ENCODE results near the gene MRPS33.

DNA sequence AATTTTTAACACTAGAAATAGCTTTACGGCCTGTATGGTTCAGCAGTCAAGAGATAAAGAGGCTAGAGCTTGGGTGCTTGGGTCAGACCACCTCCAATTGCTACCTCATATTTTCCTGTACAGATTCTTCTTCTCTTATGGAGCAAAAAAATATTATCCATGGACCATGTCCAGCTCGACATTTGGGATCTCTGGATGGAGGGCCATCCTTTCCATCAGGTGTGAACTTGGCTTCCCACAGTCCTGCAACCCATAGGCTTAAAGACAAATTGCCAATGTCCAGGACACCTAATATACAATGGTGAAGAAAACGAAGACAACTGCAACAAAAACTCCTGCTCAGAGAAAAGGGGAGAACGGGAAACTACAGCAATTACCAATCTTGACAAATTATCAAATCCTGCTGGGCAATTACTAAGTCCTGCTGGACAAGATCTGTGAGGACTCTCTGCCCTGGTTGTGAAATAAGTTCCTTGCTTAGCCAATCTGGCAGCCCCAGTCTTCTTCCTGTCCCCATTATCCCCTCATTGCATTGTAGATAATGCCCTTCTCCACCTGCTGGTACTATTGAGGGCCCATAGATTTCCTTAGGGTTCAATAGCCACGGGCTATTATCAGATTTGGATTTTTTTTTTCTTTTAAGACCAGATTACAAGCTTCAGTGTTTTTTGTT lies 48.1 kb downstream of the MRPS33 start:
- TF ChIP-seq, protein P1, sequence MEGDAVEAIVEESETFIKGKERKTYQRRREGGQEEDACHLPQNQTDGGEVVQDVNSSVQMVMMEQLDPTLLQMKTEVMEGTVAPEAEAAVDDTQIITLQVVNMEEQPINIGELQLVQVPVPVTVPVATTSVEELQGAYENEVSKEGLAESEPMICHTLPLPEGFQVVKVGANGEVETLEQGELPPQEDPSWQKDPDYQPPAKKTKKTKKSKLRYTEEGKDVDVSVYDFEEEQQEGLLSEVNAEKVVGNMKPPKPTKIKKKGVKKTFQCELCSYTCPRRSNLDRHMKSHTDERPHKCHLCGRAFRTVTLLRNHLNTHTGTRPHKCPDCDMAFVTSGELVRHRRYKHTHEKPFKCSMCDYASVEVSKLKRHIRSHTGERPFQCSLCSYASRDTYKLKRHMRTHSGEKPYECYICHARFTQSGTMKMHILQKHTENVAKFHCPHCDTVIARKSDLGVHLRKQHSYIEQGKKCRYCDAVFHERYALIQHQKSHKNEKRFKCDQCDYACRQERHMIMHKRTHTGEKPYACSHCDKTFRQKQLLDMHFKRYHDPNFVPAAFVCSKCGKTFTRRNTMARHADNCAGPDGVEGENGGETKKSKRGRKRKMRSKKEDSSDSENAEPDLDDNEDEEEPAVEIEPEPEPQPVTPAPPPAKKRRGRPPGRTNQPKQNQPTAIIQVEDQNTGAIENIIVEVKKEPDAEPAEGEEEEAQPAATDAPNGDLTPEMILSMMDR (conservative IDR thresholded peaks at IDR 0.05; ENCODE audit: low read depth, low read length), result no peak
- no peak for TF ChIP-seq EZH2 (IDR thresholded peaks at IDR 0.05; ENCODE audit: low read length, unreplicated experiment)

Measured in PC-3 (cell line).